Mucosa of stomach (tissue), 1 donor: ENCODE data around the gene FIBCD1.

ENCODE experiments used
- H3K27me3 ChIP-seq: one replicate; pipeline ENCODE4 v1.7.0; 2013; ENCODE audit warnings: mild to moderate bottlenecking, low read length; ENCODE audit not compliant: control insufficient read depth, insufficient read depth
- H3K36me3 ChIP-seq: one replicate; pipeline ENCODE4 v1.7.0; 2013; ENCODE audit warnings: low read length; ENCODE audit not compliant: control insufficient read depth, insufficient read depth
- H3K4me1 ChIP-seq: one replicate; pipeline ENCODE4 v1.7.0; 2013; ENCODE audit warnings: mild to moderate bottlenecking, low read length; ENCODE audit not compliant: control insufficient read depth, insufficient read depth
- H3K4me3 ChIP-seq: one replicate; pipeline ENCODE4 v1.7.0; 2013; ENCODE audit warnings: low read length
- H3K9ac ChIP-seq: one replicate; pipeline ENCODE4 v1.7.0; 2013; ENCODE audit warnings: mild to moderate bottlenecking, low read length, moderate library complexity
- H3K9me3 ChIP-seq: one replicate; pipeline ENCODE4 v1.7.0; 2013; ENCODE audit warnings: mild to moderate bottlenecking, low read length, moderate library complexity; ENCODE audit not compliant: control insufficient read depth
- donor health status: Pancreatic carcinoma.

The FIBCD1 gene

DNA sequence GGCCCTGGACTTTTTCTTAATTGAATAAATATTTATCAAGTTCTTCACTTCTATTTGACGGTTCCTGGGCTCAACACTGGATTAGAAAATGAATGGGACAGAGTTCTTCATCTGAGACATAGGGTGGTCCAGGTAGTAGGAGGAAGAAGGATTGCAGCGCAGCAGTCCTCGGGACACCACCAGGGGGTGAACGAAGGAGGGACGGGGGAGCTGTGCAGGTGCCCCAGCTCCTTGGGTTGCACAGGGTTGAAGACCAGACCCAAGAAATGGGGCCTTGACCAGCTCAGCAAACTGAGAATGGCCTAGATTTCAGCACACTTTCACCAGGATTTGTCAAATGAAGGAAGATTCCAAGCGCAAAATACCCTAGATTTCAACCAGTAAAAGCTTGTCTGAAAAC lies 74.5 kb downstream of the FIBCD1 start:
- no peaks in the 10 kb centered on the region for H3K9me3 ChIP-seq
- H3K36me3 ChIP-seq = no peaks in the 10 kb centered on the region
- H3K9ac ChIP-seq = no peak overlapping the region
- H3K4me3 ChIP-seq = no peak overlapping the region
- no peaks in the 10 kb centered on the region for H3K4me1 ChIP-seq
- no peaks in the 10 kb centered on the region for H3K27me3 ChIP-seq

DNA sequence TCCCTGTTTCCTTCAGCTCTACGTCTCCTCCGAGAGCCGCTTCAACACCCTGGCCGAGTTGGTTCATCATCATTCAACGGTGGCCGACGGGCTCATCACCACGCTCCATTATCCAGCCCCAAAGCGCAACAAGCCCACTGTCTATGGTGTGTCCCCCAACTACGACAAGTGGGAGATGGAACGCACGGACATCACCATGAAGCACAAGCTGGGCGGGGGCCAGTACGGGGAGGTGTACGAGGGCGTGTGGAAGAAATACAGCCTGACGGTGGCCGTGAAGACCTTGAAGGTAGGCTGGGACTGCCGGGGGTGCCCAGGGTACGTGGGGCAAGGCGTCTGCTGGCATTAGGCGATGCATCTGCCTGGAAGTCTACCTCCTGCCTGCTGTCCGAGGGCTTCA lies 76.3 kb downstream of the FIBCD1 start:
- no peaks in the 10 kb centered on the region for H3K27me3 ChIP-seq
- no peaks in the 10 kb centered on the region for H3K36me3 ChIP-seq
- H3K9ac ChIP-seq = no peak overlapping the region
- H3K4me3 ChIP-seq = no peak overlapping the region
- no peaks in the 10 kb centered on the region for H3K4me1 ChIP-seq
- no peaks in the 10 kb centered on the region for H3K9me3 ChIP-seq

DNA sequence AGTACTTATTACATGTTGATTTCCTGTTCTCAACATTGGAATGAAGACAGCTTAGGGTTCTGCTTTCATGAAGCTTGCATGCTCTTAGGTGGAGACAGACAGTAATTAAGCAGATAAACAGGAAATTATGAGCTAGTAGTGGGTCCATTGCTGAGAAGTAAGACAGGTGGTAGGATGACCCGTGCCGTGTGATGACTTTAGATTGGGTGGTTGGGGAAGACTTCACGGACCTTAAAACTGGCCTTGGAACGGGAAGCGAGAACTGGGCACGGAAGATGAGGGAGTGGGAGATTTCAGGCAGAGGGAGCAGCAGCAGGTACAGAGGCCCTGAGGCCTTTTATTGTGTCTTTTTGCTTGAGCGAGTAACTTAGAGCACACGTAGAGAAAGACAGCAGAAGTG lies 76.8 kb downstream of the FIBCD1 start:
- Histone ChIP-seq H3K9ac (no peak overlapping the region), H3K9me3 (no peaks in the 10 kb centered on the region), H3K27me3 (no peaks in the 10 kb centered on the region), H3K4me3 (no peak overlapping the region), H3K36me3 (no peaks in the 10 kb centered on the region), H3K4me1 (no peaks in the 10 kb centered on the region)

DNA sequence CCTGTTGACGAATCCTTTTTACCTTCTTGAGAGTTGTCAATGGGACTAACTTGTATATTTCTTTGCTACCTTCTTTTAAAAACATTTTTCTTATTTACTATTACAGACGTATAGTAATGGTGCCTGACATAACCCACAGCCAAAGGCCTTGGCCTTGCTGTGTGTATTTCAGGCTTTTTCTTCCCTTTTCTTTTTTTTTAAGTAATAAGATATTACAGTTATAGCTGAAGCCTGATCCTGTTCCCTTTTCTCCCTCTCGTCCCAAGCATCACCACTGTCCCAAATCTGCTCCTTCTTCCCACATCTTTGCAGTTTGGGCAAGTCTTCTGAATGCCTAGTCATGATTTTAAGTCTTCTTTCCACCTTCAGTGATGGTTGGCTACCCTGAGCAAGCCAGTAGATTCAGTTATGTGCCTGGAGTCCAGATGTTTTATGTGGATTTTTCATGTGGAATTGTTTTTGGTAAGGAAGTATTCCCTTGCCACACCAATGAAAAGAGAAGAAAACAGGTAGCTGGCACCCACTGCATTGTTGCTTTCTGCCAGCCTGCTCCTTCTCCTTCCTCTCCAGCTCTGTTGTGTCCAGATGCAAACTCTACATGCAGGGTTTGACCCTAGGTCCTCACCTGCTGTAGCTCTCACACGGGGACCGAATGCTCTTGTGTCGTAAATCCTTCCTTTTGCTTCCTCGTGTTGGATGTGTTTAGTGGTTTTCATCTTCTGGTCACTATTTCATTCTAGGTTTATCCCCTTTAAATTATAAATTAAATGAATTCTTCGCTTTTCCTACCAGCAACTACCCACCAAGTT lies 77.5 kb downstream of the FIBCD1 start:
- Histone ChIP-seq H3K9me3 (no peaks in the 10 kb centered on the region), H3K4me3 (no peak overlapping the region), H3K9ac (no peak overlapping the region), H3K36me3 (no peaks in the 10 kb centered on the region), H3K4me1 (no peaks in the 10 kb centered on the region), H3K27me3 (no peaks in the 10 kb centered on the region)

DNA sequence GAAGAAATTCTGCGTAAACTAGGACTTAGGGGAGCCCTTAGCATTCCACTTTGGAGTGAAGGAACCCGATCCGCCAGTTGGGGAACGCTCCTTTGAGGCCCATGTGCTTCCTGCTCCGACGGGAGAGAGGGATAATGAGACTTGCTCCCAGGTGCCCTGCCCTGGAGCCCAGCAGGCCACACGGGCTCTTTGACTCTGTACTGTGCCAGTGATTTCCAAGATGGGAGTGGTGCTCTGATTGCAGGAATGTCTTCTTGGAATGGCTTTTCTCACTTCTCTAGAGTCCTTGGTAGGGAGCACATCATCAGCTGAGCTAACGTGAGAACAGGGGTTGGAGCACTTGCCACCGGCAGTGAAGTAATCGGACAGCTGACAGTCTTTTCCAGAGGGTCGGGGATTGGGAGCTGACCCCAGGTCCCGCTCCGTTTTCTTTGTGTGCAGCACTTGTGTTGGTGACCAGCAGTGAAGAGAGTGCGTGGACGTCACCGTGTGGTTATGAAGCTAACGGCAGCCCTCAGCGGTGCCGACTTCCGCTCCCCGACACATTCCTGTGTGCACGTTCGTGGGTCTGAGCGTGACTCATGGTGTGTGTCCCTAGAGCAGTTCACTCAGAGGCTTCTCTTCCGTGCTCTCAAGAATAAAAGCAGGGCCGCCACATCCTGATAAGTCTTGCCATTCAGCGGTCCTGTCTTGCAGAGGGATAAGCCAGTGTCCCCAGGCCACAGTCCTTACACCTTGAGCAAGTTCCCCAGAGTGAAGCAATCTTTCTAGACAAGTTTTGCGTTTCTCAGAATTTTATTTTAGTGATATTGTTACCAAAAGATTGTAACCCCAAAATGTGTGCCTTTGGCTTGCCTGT lies 78.4 kb downstream of the FIBCD1 start:
- Histone ChIP-seq H3K9ac (no peak overlapping the region), H3K4me3 (no peak overlapping the region), H3K4me1 (no peaks in the 10 kb centered on the region), H3K36me3 (no peaks in the 10 kb centered on the region), H3K27me3 (no peaks in the 10 kb centered on the region), H3K9me3 (no peaks in the 10 kb centered on the region)

DNA sequence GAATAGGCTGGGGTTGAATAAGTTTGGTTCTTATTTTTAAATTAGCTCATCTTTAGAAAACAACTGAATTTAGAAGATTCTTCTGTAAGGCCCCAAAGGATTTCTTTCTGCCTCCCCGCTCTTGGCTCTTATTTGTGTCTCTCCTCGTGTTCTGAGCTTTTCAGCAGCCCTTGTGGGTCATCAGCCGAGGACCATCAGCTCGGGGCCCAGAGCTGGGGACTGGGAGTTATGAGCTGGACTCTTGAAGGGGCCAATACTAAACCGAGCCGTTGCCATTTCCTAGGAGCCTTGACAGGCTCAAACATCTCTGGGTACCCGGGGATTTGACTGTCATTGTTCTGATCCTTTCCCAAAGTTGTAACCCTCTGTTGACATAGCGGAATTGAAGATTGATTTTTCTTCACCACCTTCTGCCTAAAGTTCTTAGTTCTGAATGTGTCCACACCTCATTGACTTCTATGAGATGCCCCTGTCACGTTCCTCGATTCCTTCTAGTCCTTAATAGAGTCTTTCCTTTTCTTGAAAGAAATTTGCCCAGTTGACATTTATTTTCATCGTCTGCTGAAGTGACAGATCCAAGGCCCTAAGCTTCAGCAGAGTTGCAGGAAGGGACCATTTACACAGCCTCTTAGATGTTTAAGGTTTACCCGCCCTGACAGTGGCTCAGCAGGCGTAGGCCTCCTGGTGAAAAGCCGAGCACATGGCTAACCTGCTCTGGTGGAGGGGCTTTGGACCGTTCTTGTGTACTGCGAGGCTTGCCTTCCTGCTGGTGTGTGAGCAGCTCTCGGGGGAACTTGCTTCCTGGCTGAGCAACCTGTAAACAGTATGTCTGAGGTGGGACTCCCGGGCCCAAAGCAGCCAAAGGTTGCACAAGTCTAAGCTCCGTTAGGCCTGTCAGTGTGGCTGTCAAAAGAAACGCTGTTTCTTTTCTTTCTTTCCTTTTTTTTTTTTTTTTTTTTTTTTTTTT lies 80.0 kb downstream of the FIBCD1 start:
- Histone ChIP-seq H3K36me3 (no peaks in the 10 kb centered on the region), H3K4me1 (no peaks in the 10 kb centered on the region), H3K4me3 (no peak overlapping the region), H3K9me3 (no peaks in the 10 kb centered on the region), H3K27me3 (no peaks in the 10 kb centered on the region), H3K9ac (no peak overlapping the region)

DNA sequence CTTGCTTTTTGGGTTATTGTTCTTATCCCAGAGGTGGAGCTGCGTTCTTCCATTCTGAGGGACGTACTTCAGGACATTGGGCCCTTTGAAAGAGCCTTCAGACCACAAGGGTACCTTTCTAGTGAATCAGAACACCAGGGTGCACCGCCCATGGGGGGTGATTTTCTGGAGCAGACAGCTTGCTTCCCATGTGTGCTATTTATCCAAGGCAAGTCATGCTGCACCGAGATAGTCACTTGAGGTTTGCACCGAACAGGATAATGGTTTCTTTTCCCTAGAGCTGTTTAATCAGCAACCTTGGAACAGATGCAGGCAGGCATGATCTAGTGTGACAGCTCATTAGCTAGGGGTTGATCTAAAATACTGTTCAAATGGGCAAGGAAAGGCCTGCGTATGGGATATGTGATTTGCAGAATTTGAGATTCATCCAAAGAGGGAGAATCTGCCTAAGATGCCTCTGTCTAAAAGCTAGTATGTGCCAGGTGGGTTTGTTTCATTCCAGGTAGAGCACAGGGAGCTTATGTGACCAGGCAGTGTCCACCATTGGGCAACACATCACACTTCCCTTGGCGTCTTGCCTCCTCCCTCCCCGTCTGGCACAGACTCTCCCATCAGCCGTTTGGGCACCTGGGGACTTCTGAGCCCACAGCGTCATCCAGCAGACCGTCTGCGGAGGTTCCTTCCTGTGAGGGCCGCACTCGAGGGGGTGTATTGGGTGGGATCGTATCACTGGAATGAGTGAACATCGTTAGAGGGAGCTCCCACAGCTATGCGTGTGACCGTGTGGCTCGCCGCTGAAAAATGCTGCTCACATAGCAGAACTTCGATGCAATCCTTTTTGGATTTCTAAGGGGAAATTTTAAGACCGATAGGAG lies 80.9 kb downstream of the FIBCD1 start:
- Histone ChIP-seq H3K27me3 (no peaks in the 10 kb centered on the region), H3K36me3 (no peaks in the 10 kb centered on the region), H3K9ac (no peak overlapping the region), H3K9me3 (no peaks in the 10 kb centered on the region), H3K4me1 (no peaks in the 10 kb centered on the region), H3K4me3 (no peak overlapping the region)

DNA sequence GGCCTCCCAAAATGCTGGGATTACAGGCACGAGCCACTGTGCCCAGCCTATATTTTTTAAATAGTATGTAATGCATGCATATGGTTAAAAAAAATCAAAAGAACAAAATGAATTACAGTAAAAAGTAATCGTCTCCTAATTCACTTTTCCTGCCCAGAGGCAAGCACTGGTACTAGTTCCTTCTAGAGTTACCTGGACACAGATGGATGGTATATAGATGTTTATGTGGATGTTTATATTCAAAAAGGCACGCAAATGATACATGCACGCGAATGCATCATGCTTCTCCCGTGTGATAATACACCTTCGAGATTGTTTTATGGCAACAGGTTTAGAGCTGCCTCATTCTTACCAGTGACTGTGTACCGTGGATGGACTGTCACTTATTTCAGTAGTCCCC lies 82.6 kb downstream of the FIBCD1 start:
- Histone ChIP-seq H3K4me1 (no peaks in the 10 kb centered on the region), H3K4me3 (no peak overlapping the region), H3K36me3 (no peaks in the 10 kb centered on the region), H3K27me3 (no peaks in the 10 kb centered on the region), H3K9me3 (no peaks in the 10 kb centered on the region), H3K9ac (no peak overlapping the region)

DNA sequence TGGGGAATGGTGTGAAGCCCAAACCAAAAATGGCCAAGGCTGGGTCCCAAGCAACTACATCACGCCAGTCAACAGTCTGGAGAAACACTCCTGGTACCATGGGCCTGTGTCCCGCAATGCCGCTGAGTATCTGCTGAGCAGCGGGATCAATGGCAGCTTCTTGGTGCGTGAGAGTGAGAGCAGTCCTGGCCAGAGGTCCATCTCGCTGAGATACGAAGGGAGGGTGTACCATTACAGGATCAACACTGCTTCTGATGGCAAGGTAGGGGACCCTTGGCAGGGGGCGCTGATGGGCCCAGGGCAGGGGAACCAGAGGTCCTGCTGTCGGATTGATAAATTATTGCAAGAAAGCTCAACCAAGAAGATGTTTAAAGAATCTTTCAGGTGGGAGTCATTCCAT lies 84.2 kb downstream of the FIBCD1 start:
- Histone ChIP-seq H3K4me1 (no peaks in the 10 kb centered on the region), H3K9ac (no peak overlapping the region), H3K4me3 (no peak overlapping the region), H3K36me3 (no peaks in the 10 kb centered on the region), H3K9me3 (no peaks in the 10 kb centered on the region), H3K27me3 (no peaks in the 10 kb centered on the region)

DNA sequence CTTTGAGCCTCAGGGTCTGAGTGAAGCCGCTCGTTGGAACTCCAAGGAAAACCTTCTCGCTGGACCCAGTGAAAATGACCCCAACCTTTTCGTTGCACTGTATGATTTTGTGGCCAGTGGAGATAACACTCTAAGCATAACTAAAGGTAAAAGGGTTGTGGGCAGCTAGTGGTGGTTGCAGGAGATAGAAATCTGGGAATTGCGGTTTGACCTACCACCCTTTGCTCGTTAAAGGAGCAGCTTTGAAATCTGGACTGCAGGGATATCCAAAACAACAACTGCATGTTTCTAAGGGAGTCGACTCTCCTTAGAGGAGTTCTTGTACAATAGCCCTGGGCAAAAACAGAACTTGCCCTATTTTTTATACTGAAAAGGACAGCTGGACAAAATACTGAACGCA lies 85.0 kb downstream of the FIBCD1 start:
- no peak overlapping the region for H3K4me3 ChIP-seq
- H3K4me1 ChIP-seq = no peaks in the 10 kb centered on the region
- H3K9me3 ChIP-seq = no peaks in the 10 kb centered on the region
- no peak overlapping the region for H3K9ac ChIP-seq
- H3K27me3 ChIP-seq = no peaks in the 10 kb centered on the region
- no peaks in the 10 kb centered on the region for H3K36me3 ChIP-seq

DNA sequence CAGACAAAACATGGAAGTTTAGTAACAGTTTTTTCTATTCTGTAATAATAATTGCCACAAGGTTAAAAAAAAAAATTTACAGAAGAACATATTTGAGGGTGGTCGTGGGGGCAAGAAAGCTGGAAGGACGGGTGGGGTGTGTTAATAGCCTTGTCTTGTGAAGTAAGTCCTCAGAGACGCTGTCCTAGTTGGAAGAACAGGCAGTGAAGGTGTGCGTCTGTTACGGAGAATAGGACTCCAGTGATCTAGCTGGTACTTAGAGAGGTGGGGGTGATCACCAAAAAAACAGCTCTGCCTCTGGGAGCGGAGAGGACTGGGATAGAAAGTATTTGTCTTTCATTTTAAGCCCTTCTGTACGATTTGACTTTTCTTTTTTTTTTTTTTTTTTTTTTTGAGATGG lies 86.2 kb downstream of the FIBCD1 start:
- Histone ChIP-seq H3K4me3 (no peak overlapping the region), H3K9me3 (no peaks in the 10 kb centered on the region), H3K36me3 (no peaks in the 10 kb centered on the region), H3K4me1 (no peaks in the 10 kb centered on the region), H3K9ac (no peak overlapping the region), H3K27me3 (no peaks in the 10 kb centered on the region)
